ENCODE data around the gene FOXK1.

DNA sequence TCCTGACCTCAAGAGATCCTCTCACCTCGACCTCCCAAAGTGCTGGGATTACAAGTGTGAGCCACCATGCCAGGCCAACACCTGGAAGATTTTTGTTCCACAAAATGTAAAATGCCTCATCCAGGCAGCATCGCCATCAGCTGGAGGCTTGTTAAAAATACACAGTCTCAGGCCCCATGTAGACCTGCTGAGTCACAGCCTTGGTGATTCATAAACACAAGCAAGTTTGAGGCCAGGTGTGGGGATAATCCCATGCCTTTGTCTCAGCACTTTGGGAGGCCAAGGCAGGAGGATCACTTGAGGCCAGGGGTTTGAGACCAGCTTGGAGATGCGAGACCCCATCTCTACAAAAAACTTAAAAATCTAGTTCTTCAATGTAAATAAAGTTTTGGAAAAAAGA lies 49.1 kb upstream of the FOXK1 start:
- no peak for TF ChIP-seq CTCF (IDR thresholded peaks at IDR 0.05; ENCODE audit: low read depth, low read length)
- TF ChIP-seq MYC (IDR thresholded peaks at IDR 0.05; ENCODE audit: low read depth, low read length): 0 out of 2 replicates have a peak, but pooled peaks have one; percentile 20
